ENCODE data around the gene SHANK2. TPM values are rescaled to one million over a fixed set of nuclear protein-coding genes. Genes with fewer than 3 reads are reported as not detected.

SHANK2 gene
- total and polyA plus RNA-seq, 2 donors (not counting 3 experiments of a cell fraction or from before 2014, with no cell fraction given): not detected

DNA sequence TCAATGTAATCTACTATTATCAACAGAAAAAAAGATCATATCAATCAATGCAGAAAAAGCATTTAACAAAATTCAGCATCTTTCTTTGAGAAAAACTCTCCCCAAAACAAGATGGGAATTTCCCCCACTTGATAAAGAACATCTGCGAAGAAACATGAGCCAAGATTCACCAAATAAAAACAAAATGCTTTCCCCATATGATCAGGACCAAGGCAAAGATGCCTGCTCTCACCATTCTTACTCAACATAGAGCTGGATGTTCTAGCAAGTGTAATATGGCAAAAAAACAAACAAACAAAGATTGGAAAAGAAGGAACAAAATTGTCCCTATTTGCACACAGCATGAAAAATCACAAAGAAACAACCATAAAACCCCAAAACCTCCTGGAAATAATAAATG is 23.4 kb downstream of the SHANK2 start:
- Histone ChIP-seq H3K4me2 (ENCODE audit: insufficient read depth, low read length) (no peak overlapping the region), H3K9me1 (replicated peaks; ENCODE audit: control insufficient read depth, extremely low read depth, insufficient read depth, low read length) (no peaks in the 10 kb centered on the region), H3K4me1 (ENCODE audit: control insufficient read depth, extremely low read depth, insufficient read depth, low read length) (no peaks in the 10 kb centered on the region), H3K9ac (replicated peaks; ENCODE audit: extremely low read depth, insufficient read depth, low read length) (no peak overlapping the region), H3K4me3 (replicated peaks in 1 of 3; ENCODE audit: insufficient read depth in 1 of 3, low read depth in 1 of 3, low read length in 3 of 3) (no peak overlapping the region), H4K20me1 (replicated peaks; ENCODE audit: control insufficient read depth, extremely low read depth, insufficient read depth, low read length) (no peaks in the 10 kb centered on the region), H3K27ac (ENCODE audit: insufficient read depth, low read depth, low read length) (no peak overlapping the region), H3K79me2 (ENCODE audit: control insufficient read depth, insufficient read depth, low read length) (no peaks in the 10 kb centered on the region), H3K9me3 (replicated peaks; ENCODE audit: control insufficient read depth, insufficient read depth, low read length) (no peaks in the 10 kb centered on the region), H2AFZ (ENCODE audit: low read depth, low read length) (no peak overlapping the region), H3K36me3 (ENCODE audit: control insufficient read depth in 2 of 2, extremely low read depth in 1 of 2, insufficient read depth in 2 of 2, low read length in 2 of 2) (no peaks in the 10 kb centered on the region), H3K27me3 (ENCODE audit: control insufficient read depth in 2 of 2, insufficient read depth in 2 of 2, low read length in 2 of 2) (no peaks in the 10 kb centered on the region)
- BruUV-seq (replicated peaks): no TSS peak
- TF ChIP-seq, protein P1, sequence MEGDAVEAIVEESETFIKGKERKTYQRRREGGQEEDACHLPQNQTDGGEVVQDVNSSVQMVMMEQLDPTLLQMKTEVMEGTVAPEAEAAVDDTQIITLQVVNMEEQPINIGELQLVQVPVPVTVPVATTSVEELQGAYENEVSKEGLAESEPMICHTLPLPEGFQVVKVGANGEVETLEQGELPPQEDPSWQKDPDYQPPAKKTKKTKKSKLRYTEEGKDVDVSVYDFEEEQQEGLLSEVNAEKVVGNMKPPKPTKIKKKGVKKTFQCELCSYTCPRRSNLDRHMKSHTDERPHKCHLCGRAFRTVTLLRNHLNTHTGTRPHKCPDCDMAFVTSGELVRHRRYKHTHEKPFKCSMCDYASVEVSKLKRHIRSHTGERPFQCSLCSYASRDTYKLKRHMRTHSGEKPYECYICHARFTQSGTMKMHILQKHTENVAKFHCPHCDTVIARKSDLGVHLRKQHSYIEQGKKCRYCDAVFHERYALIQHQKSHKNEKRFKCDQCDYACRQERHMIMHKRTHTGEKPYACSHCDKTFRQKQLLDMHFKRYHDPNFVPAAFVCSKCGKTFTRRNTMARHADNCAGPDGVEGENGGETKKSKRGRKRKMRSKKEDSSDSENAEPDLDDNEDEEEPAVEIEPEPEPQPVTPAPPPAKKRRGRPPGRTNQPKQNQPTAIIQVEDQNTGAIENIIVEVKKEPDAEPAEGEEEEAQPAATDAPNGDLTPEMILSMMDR (IDR thresholded peaks at IDR 0.05; ENCODE audit: extremely low read depth in 1 of 2, insufficient read depth in 1 of 2, low read depth in 1 of 2, low read length in 2 of 2): no peak
- TF ChIP-seq, protein P2, sequence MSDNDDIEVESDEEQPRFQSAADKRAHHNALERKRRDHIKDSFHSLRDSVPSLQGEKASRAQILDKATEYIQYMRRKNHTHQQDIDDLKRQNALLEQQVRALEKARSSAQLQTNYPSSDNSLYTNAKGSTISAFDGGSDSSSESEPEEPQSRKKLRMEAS (IDR thresholded peaks at IDR 0.05; ENCODE audit: insufficient read depth, insufficient read length): no peak
- no peak for TF ChIP-seq EZH2 (IDR thresholded peaks at IDR 0.05; ENCODE audit: borderline replicate concordance, low read depth, low read length, severe bottlenecking)
- TF ChIP-seq POLR2AphosphoS5 (IDR thresholded peaks at IDR 0.05; ENCODE audit: insufficient read depth, low read depth, low read length): no peak
- no peak for TF ChIP-seq GATA2 (IDR thresholded peaks at IDR 0.05; ENCODE audit: insufficient read depth, insufficient read length, low read depth, low read length)
- no peak for TF ChIP-seq JUN (IDR thresholded peaks at IDR 0.05; ENCODE audit: borderline replicate concordance, insufficient read depth, insufficient read length, low read depth)
- no peak for TF ChIP-seq FOS (IDR thresholded peaks at IDR 0.05; ENCODE audit: borderline replicate concordance, insufficient read depth, low read length)
- TF ChIP-seq MYC (IDR thresholded peaks at IDR 0.05; ENCODE audit: low read depth, low read length): no peak
- no peak for TF ChIP-seq POLR2A (IDR thresholded peaks at IDR 0.05; ENCODE audit: low read depth, low read length)
- POLR2A ChIA-PET: no interaction called here
- FAIRE-seq (no peak), DNase-seq (ENCODE audit: low read depth, low spot score) (no peak)
- intact Hi-C loops (cut with micrococcal nuclease): no loop called here
- CTCF ChIA-PET: no interaction called here
- dilution Hi-C loops (cut with MboI; ENCODE audit: extremely low pct_ligation_motif_present, low sequenced_read_pairs): no loop called here

Data from endothelial cell of umbilical vein (primary cell).